ENCODE results near the gene TCP10L. TPM values are rescaled to one million over a fixed set of nuclear protein-coding genes. Genes with fewer than 3 reads are reported as not detected.

TCP10L gene
- total and polyA plus RNA-seq, 2 of the 13 experiments (the other 11 are each of a cell fraction or from before 2014, with no cell fraction given), result 0.90 to 2.4 TPM

DNA sequence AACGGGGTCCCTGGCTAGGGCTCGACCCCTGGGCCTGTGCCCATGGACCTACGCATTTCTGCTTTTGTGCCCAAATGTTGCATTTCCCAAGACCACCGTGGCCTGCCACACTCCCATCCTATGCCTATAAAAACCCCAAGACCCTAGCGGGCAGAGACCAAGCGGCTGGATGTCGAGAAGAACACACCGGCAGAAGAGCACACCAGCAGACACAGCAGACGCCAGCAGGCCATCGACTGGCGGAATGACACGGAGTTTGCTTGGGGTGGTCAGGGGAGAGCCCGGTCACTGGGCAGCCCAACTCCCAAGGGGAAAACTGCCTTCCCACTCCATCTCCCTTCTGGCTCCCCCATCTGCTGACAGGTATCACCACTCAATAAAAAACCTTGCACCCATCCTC, 4.4 kb downstream of the TCP10L start:
- DNase-seq (ENCODE audit: low spot score) (no peak), FAIRE-seq (no peak), ATAC-seq (no peak)
- Histone ChIP-seq H3K27me3 (ENCODE audit: control insufficient read depth in 1 of 2, insufficient read depth in 2 of 2, low read length in 2 of 2) (no peaks in the 10 kb centered on the region), H3K4me2 (ENCODE audit: low read depth, low read length) (no peak overlapping the region), H3K9me3 (ENCODE audit: low read length) (no peaks in the 10 kb centered on the region), H3K4me1 (ENCODE audit: insufficient read depth, low read length) (peaks cover 21% of the 10 kb centered on the region), H3K4me3 (replicated peaks in 1 of 3; ENCODE audit: insufficient read depth in 1 of 3, low read depth in 2 of 3, low read length in 3 of 3) (no peak overlapping the region), H3K79me2 (ENCODE audit: insufficient read depth, low read length) (no peaks in the 10 kb centered on the region), H3K36me3 (replicated peaks in 1 of 2; ENCODE audit: control insufficient read depth in 1 of 2, insufficient read depth in 2 of 2, low read length in 2 of 2) (no peaks in the 10 kb centered on the region), H3K9ac (ENCODE audit: insufficient read depth, low read depth, low read length) (no peak overlapping the region), H2AFZ (ENCODE audit: low read length) (no peak overlapping the region), H4K20me1 (ENCODE audit: insufficient read depth, low read length) (no peaks in the 10 kb centered on the region), H3K27ac (ENCODE audit: extremely low read length, insufficient read depth, low read length) (no peak overlapping the region)
- ChIA-PET POLR2A (no interaction called here), CTCF (ENCODE audit: low intra/inter-chr PET ratio, low total read pairs) (no interaction called here)
- intact Hi-C loops (cut with micrococcal nuclease; ENCODE audit: unreplicated experiment), result no loop called here
- 84% methylated on average over 13 of the region's 13 CpGs for WGBS (ENCODE audit: low lambda C conversion rate)
- no TSS peak for BruUV-seq (replicated peaks)
- in situ Hi-C loops (cut with HindIII; ENCODE audit: extremely low pct_ligation_motif_present, low pct_unique_long_range_greater_than_20kb), result no loop called here
- TF ChIP-seq ZNF143 (CRISPR knock-in tag; IDR thresholded peaks at IDR 0.05), result no peak
- no peak for TF ChIP-seq ZNF792 (CRISPR knock-in tag; IDR thresholded peaks at IDR 0.05)
- no peak for TF ChIP-seq HCFC1 (IDR thresholded peaks at IDR 0.05; ENCODE audit: low read depth, low read length)
- no peak for TF ChIP-seq ZBTB20 (CRISPR knock-in tag; IDR thresholded peaks at IDR 0.05; ENCODE audit: borderline replicate concordance, low read depth)
- no peak for TF ChIP-seq HNF1B (CRISPR knock-in tag; IDR thresholded peaks at IDR 0.05)

GRCh38 chr21:32578107-32578691, 7.1 kb downstream of the TCP10L start:
- DNase-seq (ENCODE audit: low spot score) (no peak), ATAC-seq (peak; percentile 88), FAIRE-seq (no peak)
- Histone ChIP-seq H3K4me3 (replicated peaks in 1 of 3; ENCODE audit: insufficient read depth in 1 of 3, low read depth in 2 of 3, low read length in 3 of 3) (no peak overlapping the region), H3K4me1 (ENCODE audit: insufficient read depth, low read length) (peaks cover 3% of the 10 kb centered on the region), H3K36me3 (replicated peaks in 1 of 2; ENCODE audit: control insufficient read depth in 1 of 2, insufficient read depth in 2 of 2, low read length in 2 of 2) (no peaks in the 10 kb centered on the region), H2AFZ (ENCODE audit: low read length) (no peak overlapping the region), H3K9ac (ENCODE audit: insufficient read depth, low read depth, low read length) (no peak overlapping the region), H3K27ac (ENCODE audit: extremely low read length, insufficient read depth, low read length) (no peak overlapping the region), H3K9me3 (ENCODE audit: low read length) (no peaks in the 10 kb centered on the region), H3K4me2 (ENCODE audit: low read depth, low read length) (no peak overlapping the region; the same call in 1 of the 2 replicates), H4K20me1 (ENCODE audit: insufficient read depth, low read length) (no peaks in the 10 kb centered on the region), H3K27me3 (ENCODE audit: control insufficient read depth in 1 of 2, insufficient read depth in 2 of 2, low read length in 2 of 2) (no peaks in the 10 kb centered on the region), H3K79me2 (ENCODE audit: insufficient read depth, low read length) (no peaks in the 10 kb centered on the region)
- 55% methylated on average over 14 of the region's 15 CpGs for WGBS (ENCODE audit: low lambda C conversion rate)
- BruUV-seq (replicated peaks), result no TSS peak
- ChIA-PET POLR2A (no interaction called here), CTCF (ENCODE audit: low intra/inter-chr PET ratio, low total read pairs) (no interaction called here)
- intact Hi-C loops (cut with micrococcal nuclease; ENCODE audit: unreplicated experiment) (no loop called here), in situ Hi-C loops (cut with HindIII; ENCODE audit: extremely low pct_ligation_motif_present, low pct_unique_long_range_greater_than_20kb) (no loop called here)
- TF ChIP-seq NKX3-1 (CRISPR knock-in tag; IDR thresholded peaks at IDR 0.05) (no peak), ZNF263 (CRISPR knock-in tag; IDR thresholded peaks at IDR 0.05) (peak; percentile 74), KDM5A (IDR thresholded peaks at IDR 0.05; ENCODE audit: borderline replicate concordance, low read length) (no peak), ZBTB38 (CRISPR knock-in tag; IDR thresholded peaks at IDR 0.05) (0 out of 2 replicates have a peak, but pooled peaks have one; percentile 70), KAT2B (IDR thresholded peaks at IDR 0.05; ENCODE audit: borderline replicate concordance, low read depth, low read length) (no peak), ZNF687 (CRISPR knock-in tag; IDR thresholded peaks at IDR 0.05) (peak; percentile 27; the same call in 1 of the 2 replicates), ZNF543 (CRISPR knock-in tag; IDR thresholded peaks at IDR 0.05) (no peak)

Data from HepG2 (cell line).